Astrocyte (in vitro differentiated cells and primary cell): ENCODE data around the gene URB1. TPM values are rescaled to one million over a fixed set of nuclear protein-coding genes. Genes with fewer than 3 reads are reported as not detected.

Experiments
- DNase-seq: peaks from one replicate; pipeline ENCODE4 v3.0.0-alpha.2; 2010; ENCODE audit warnings: low read depth
- FAIRE-seq: peaks from 2 replicates; lab custom pipeline; 2011; peaks lifted over from hg19 to GRCh38; lab: Jason Lieb, UNC
- H2AFZ ChIP-seq: 2 replicates; pipeline ENCODE4 v1.6.0; 2012; ENCODE audit warnings: low read depth, low read length, inconsistent platforms
- H3K27ac ChIP-seq: 2 replicates; pipeline ENCODE4 v1.5.1; 2011; ENCODE audit warnings: low read depth, low read length, inconsistent platforms
- H3K27me3 ChIP-seq: 2 replicates; pipeline ENCODE4 v1.6.0; 2011; ENCODE audit warnings: low read length, inconsistent platforms; ENCODE audit not compliant: insufficient read depth
- H3K36me3 ChIP-seq: 2 replicates; pipeline ENCODE4 v1.5.1; 2011; ENCODE audit warnings: low read length, inconsistent platforms; ENCODE audit not compliant: insufficient read depth
- H3K4me1 ChIP-seq: 2 replicates; pipeline ENCODE4 v1.5.1; 2011; ENCODE audit warnings: low read length, inconsistent platforms; ENCODE audit not compliant: insufficient read depth
- H3K4me2 ChIP-seq: 2 replicates; pipeline ENCODE4 v1.6.0; 2012; ENCODE audit warnings: low read length, inconsistent platforms
- H3K4me3 ChIP-seq: 2 replicates; pipeline ENCODE4 v1.5.1; 2011; ENCODE audit warnings: low read depth, mild to moderate bottlenecking, low read length, inconsistent platforms; ENCODE audit not compliant: insufficient read depth
- H3K79me2 ChIP-seq: 2 replicates; pipeline ENCODE4 v1.6.0; 2012; ENCODE audit warnings: mild to moderate bottlenecking, low read length, inconsistent platforms; ENCODE audit not compliant: insufficient read depth
- H3K9ac ChIP-seq: 2 replicates; pipeline ENCODE4 v1.6.0; 2012; ENCODE audit warnings: mild to moderate bottlenecking, low read length, inconsistent platforms
- H3K9me3 ChIP-seq: 2 replicates; pipeline ENCODE4 v1.5.1; 2012; ENCODE audit warnings: low read depth, mild to moderate bottlenecking, low read length, inconsistent platforms; ENCODE audit not compliant: insufficient read depth
- H4K20me1 ChIP-seq: 2 replicates; pipeline ENCODE4 v1.6.0; 2012; ENCODE audit warnings: low read length, inconsistent platforms; ENCODE audit not compliant: insufficient read depth
- H3K27ac Mint-ChIP-seq: one replicate; pipeline ENCODE4 v1.8.0; 2021; ENCODE audit warnings: mild to moderate bottlenecking, mixed read lengths; ENCODE audit not compliant: unreplicated experiment
- H3K27me3 Mint-ChIP-seq: one replicate; pipeline ENCODE4 v1.8.0; 2021; ENCODE audit warnings: low read depth, mixed read lengths; ENCODE audit not compliant: unreplicated experiment
- H3K36me3 Mint-ChIP-seq: one replicate; pipeline ENCODE4 v1.8.0; 2021; ENCODE audit warnings: low read depth, mixed read lengths; ENCODE audit not compliant: unreplicated experiment
- H3K4me1 Mint-ChIP-seq: one replicate; pipeline ENCODE4 v1.8.0; 2021; ENCODE audit warnings: low read depth, mixed read lengths; ENCODE audit not compliant: unreplicated experiment
- H3K4me3 Mint-ChIP-seq: one replicate; pipeline ENCODE4 v1.8.0; 2021; ENCODE audit warnings: mild to moderate bottlenecking, moderate library complexity, mixed read lengths; ENCODE audit not compliant: unreplicated experiment
- H3K9me3 Mint-ChIP-seq: one replicate; pipeline ENCODE4 v1.8.0; 2021; ENCODE audit warnings: mild to moderate bottlenecking, mixed read lengths; ENCODE audit not compliant: unreplicated experiment
- CTCF ChIP-seq: IDR thresholded peaks from 2 replicates; pipeline ENCODE4 v1.5.1; 2011; ENCODE audit warnings: low read depth, mild to moderate bottlenecking, inconsistent platforms, low read length, moderate library complexity; ENCODE audit not compliant: insufficient read depth
- EZH2 ChIP-seq: IDR thresholded peaks from 2 replicates; pipeline ENCODE4 v1.6.1; 2012; ENCODE audit warnings: mild to moderate bottlenecking, low read length, inconsistent platforms; ENCODE audit not compliant: insufficient read depth
- total RNA-seq: library from RNA; stranded (reverse); gene quantifications from 2 replicates; pipeline ENCODE4 v1.2.1, GENCODE V29; 2021

URB1 gene
- total RNA-seq, 1 donor from 2014 or later, result 19.2 TPM

GRCh38 chr21:32333953-32334673 is 58.7 kb downstream of the URB1 start:
- H3K27ac Mint-ChIP-seq, result no peak overlapping the region
- no peak overlapping the region for H3K4me3 ChIP-seq
- peaks cover 31% of the 10 kb centered on the region for H4K20me1 ChIP-seq
- DNase-seq, result no peak
- H3K9ac ChIP-seq, result no peak overlapping the region
- TF ChIP-seq EZH2 (no peak), CTCF (no peak)
- H3K4me1 ChIP-seq, result peaks cover 31% of the 10 kb centered on the region
- H3K4me2 ChIP-seq, result no peak overlapping the region
- no peak overlapping the region for H3K4me3 Mint-ChIP-seq
- no peaks in the 10 kb centered on the region for H3K9me3 ChIP-seq
- H3K27me3 ChIP-seq, result no peaks in the 10 kb centered on the region
- H3K79me2 ChIP-seq, result no peaks in the 10 kb centered on the region
- no peak overlapping the region for H3K27ac ChIP-seq
- no peak overlapping the region for H2AFZ ChIP-seq
- no peaks in the 10 kb centered on the region for H3K9me3 Mint-ChIP-seq
- no peaks in the 10 kb centered on the region for H3K27me3 Mint-ChIP-seq
- H3K36me3 Mint-ChIP-seq, result peaks cover 22% of the 10 kb centered on the region
- peaks cover 42% of the 10 kb centered on the region for H3K36me3 ChIP-seq
- FAIRE-seq, result no peak
- peaks cover 38% of the 10 kb centered on the region for H3K4me1 Mint-ChIP-seq

- peaks cover 14% of the 10 kb centered on the region for H3K36me3 Mint-ChIP-seq
- Histone ChIP-seq H3K4me1 (peaks cover 31% of the 10 kb centered on the region), H3K4me3 (no peak overlapping the region), H3K27ac (no peak overlapping the region), H3K9me3 (no peaks in the 10 kb centered on the region), H2AFZ (no peak overlapping the region), H3K36me3 (peaks cover 30% of the 10 kb centered on the region), H3K4me2 (no peak overlapping the region), H3K79me2 (no peaks in the 10 kb centered on the region), H4K20me1 (peaks cover 31% of the 10 kb centered on the region), H3K27me3 (no peaks in the 10 kb centered on the region), H3K9ac (no peak overlapping the region)
- H3K4me1 Mint-ChIP-seq, result peaks cover 33% of the 10 kb centered on the region
- DNase-seq (no peak), FAIRE-seq (no peak)
- no peak overlapping the region for H3K4me3 Mint-ChIP-seq
- H3K9me3 Mint-ChIP-seq, result no peaks in the 10 kb centered on the region
- H3K27ac Mint-ChIP-seq, result no peak overlapping the region
- no peaks in the 10 kb centered on the region for H3K27me3 Mint-ChIP-seq
- TF ChIP-seq CTCF, result no peak
- no peak for TF ChIP-seq EZH2
Observed at GRCh38 chr21:32332463-32332951, 60.3 kb downstream of the URB1 start.
